KMS-11 (cell line): ENCODE measurements around the gene DCP2.

Source experiments
- H2AFZ ChIP-seq: fragments of 200-600 bp; sonication (generic); 2 replicates; pipeline ENCODE4 v1.6.1; 2016; ENCODE audit warnings: antibody characterized with exemption, mixed run types, low read depth
- H3K27ac ChIP-seq: fragments of 200-600 bp; sonication (generic); 2 replicates; pipeline ENCODE4 v1.6.1; 2016; ENCODE audit warnings: mild to moderate bottlenecking, mixed run types
- H3K27me3 ChIP-seq: fragments of 200-600 bp; sonication (generic); 2 replicates; pipeline ENCODE4 v1.6.1; 2017; ENCODE audit warnings: mild to moderate bottlenecking, low read depth, mixed run types, moderate library complexity; ENCODE audit not compliant: insufficient read depth
- H3K36me3 ChIP-seq: fragments of 200-600 bp; sonication (generic); 2 replicates; pipeline ENCODE4 v1.6.1; 2017; ENCODE audit warnings: mild to moderate bottlenecking, mixed run types; ENCODE audit not compliant: insufficient read depth
- H3K4me1 ChIP-seq: fragments of 200-600 bp; sonication (generic); 2 replicates; pipeline ENCODE4 v1.6.1; 2016; ENCODE audit warnings: mild to moderate bottlenecking, low read depth, mixed run types; ENCODE audit not compliant: poor library complexity, severe bottlenecking
- H3K4me2 ChIP-seq: fragments of 200-600 bp; sonication (generic); 2 replicates; pipeline ENCODE4 v1.7.0; 2016; ENCODE audit warnings: mild to moderate bottlenecking, mixed run types
- H3K4me3 ChIP-seq: fragments of 200-600 bp; sonication (generic); IDR thresholded peaks from 2 replicates; pipeline ENCODE4 v1.6.1; 2017; ENCODE audit warnings: low read depth, low read length, mixed read lengths; ENCODE audit not compliant: insufficient read depth
- H3K79me2 ChIP-seq: fragments of 200-600 bp; sonication (generic); 2 replicates; pipeline ENCODE4 v1.6.1; 2016; ENCODE audit warnings: low read depth, mixed run types; ENCODE audit not compliant: insufficient read depth
- H3K9ac ChIP-seq: fragments of 200-600 bp; sonication (generic); 2 replicates; pipeline ENCODE4 v1.6.1; 2016; ENCODE audit warnings: mild to moderate bottlenecking, mixed run types
- H4K20me1 ChIP-seq: fragments of 200-600 bp; sonication (generic); 2 replicates; pipeline ENCODE4 v1.6.1; 2016; ENCODE audit warnings: mild to moderate bottlenecking, mixed run types; ENCODE audit not compliant: insufficient read depth
- TF ChIP-seq, protein P1 (sequence below): fragments of 200-600 bp; sonication (generic); conservative IDR thresholded peaks from 2 replicates; pipeline ENCODE4 v1.6.1; 2017; ENCODE audit warnings: low read depth, mild to moderate bottlenecking, antibody characterized with exemption, low read length, moderate library complexity, mixed read lengths

Gene DCP2

DNA sequence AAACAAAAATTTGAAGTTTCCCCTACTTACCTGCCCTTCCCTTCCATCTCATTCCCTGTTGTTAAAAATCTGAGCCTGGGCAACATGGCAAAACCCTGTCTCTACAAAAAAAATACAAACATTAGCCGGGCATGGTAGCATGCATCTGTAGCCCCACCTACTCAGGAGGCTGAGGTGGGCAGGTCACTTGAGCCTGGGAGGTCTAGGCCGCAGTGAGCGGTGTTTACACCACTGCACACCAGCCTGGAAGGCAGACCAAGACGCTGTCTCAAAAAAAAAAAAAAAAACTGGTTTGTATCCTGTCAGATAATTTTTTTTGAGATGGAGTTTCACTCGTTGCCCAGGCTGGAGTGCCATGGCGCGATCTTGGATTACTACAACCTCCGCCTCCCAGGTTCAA, 38.3 kb upstream of the DCP2 start:
- H3K27me3 ChIP-seq = no peaks in the 10 kb centered on the region
- H4K20me1 ChIP-seq = no peaks in the 10 kb centered on the region
- H2AFZ ChIP-seq = no peak overlapping the region
- H3K4me2 ChIP-seq = no peak overlapping the region
- no peak overlapping the region for H3K27ac ChIP-seq
- TF ChIP-seq, protein P1, sequence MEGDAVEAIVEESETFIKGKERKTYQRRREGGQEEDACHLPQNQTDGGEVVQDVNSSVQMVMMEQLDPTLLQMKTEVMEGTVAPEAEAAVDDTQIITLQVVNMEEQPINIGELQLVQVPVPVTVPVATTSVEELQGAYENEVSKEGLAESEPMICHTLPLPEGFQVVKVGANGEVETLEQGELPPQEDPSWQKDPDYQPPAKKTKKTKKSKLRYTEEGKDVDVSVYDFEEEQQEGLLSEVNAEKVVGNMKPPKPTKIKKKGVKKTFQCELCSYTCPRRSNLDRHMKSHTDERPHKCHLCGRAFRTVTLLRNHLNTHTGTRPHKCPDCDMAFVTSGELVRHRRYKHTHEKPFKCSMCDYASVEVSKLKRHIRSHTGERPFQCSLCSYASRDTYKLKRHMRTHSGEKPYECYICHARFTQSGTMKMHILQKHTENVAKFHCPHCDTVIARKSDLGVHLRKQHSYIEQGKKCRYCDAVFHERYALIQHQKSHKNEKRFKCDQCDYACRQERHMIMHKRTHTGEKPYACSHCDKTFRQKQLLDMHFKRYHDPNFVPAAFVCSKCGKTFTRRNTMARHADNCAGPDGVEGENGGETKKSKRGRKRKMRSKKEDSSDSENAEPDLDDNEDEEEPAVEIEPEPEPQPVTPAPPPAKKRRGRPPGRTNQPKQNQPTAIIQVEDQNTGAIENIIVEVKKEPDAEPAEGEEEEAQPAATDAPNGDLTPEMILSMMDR = no peak
- H3K4me3 ChIP-seq = no peak overlapping the region
- H3K9ac ChIP-seq = no peak overlapping the region
- no peaks in the 10 kb centered on the region for H3K36me3 ChIP-seq
- H3K4me1 ChIP-seq = no peaks in the 10 kb centered on the region
- no peaks in the 10 kb centered on the region for H3K79me2 ChIP-seq

DNA sequence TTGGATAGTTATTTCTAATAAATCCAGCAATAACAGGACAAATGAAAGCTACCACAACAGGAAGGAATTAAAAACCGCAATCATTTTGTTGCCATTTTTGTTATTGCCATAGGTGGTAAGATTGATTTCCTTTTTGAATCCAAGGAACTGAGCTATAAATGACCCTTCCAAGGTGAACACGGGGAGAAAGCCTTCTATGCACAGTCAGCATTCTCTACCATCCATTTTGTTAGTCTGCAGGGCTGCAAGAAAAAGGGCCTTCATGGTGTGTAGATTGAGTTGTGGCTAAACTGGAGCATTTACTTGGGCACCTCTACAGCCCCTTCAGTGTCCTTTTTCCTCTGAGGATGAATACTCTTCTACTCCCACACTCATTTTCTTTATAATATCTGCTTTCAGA, 35.9 kb upstream of the DCP2 start:
- TF ChIP-seq, protein P1 = no peak
- no peak overlapping the region for H3K4me3 ChIP-seq
- H3K4me2 ChIP-seq = no peak overlapping the region
- no peaks in the 10 kb centered on the region for H3K27me3 ChIP-seq
- no peaks in the 10 kb centered on the region for H3K4me1 ChIP-seq
- no peak overlapping the region for H3K9ac ChIP-seq
- H3K79me2 ChIP-seq = no peaks in the 10 kb centered on the region
- no peak overlapping the region for H2AFZ ChIP-seq
- no peak overlapping the region for H3K27ac ChIP-seq
- no peaks in the 10 kb centered on the region for H4K20me1 ChIP-seq
- no peaks in the 10 kb centered on the region for H3K36me3 ChIP-seq

DNA sequence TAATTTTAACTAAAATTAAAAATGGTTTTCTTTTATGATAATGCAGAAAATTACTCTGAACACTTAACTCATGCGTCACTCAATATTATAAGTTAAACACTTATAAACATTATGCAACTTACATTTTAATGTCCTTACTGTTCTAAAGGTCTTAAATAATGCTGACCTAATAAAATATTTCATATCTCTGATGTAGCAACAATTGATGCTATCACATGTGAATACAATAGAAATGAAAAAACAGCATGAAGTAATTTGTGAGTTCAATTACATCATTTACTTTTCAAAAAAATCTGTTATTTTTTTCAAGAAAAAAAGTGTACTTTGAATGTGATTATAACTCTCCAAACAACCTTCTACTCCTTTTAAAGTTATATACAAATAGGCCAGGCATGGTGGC, 28.1 kb upstream of the DCP2 start:
- Histone ChIP-seq H3K4me1 (no peaks in the 10 kb centered on the region), H3K27me3 (no peaks in the 10 kb centered on the region), H3K36me3 (no peaks in the 10 kb centered on the region), H3K27ac (no peak overlapping the region), H2AFZ (no peak overlapping the region), H3K4me3 (no peak overlapping the region), H3K4me2 (no peak overlapping the region), H3K79me2 (no peaks in the 10 kb centered on the region), H3K9ac (no peak overlapping the region), H4K20me1 (no peaks in the 10 kb centered on the region)
- TF ChIP-seq, protein P1 = no peak

DNA sequence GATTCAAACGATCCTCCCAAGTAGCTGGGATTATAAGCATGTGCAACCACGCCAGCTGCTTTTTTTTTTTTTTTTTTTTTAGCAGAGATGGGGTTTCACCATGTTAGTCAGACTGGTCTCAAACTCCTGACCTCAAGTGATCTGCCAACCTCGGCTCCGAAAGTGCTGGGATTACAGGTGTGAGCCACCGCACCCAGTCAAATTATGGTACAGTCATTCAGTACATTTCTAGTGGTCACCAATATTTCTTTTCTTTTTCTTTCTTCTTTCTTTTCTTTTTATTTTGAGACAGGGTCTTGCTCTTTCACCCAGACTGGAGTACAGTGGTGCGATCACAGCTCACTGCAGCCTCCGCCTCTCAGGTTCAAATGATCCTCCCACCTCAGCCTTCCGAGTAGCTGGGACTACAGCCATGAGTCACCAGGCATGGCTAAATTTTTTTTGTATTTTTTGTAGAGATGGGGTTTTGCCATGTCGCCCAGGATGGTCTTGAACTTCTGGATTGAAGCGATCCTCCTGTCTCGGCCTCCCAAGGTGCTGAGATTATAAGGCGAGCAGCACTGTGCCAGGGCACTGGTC, 25.4 kb upstream of the DCP2 start:
- Histone ChIP-seq H3K27ac (no peak overlapping the region), H4K20me1 (no peaks in the 10 kb centered on the region), H3K9ac (no peak overlapping the region), H3K36me3 (no peaks in the 10 kb centered on the region), H3K27me3 (no peaks in the 10 kb centered on the region), H3K4me1 (no peaks in the 10 kb centered on the region), H3K79me2 (no peaks in the 10 kb centered on the region), H2AFZ (no peak overlapping the region), H3K4me3 (no peak overlapping the region), H3K4me2 (no peak overlapping the region)
- TF ChIP-seq, protein P1 = no peak

DNA sequence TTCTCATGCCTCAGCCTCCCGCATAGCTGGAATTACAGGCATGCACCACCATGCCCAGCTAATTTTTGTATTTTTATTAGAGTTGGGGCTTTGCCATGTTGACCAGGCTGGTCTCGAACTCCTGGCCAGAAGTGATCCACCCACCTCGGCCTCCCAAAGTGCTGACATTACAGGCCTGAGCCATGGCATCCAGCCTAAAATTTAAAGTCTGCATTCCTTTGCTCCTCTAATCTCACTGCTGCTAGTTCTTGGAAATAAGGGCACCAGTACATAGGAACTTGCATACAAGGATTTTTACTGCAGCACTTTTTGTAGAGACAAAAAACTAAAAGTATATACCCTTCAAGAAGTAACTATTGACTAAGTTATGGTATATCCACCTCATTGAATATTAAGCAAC, 20.0 kb upstream of the DCP2 start:
- Histone ChIP-seq H3K4me1 (no peaks in the 10 kb centered on the region), H4K20me1 (no peaks in the 10 kb centered on the region), H3K9ac (no peak overlapping the region), H3K27me3 (no peaks in the 10 kb centered on the region), H3K4me2 (no peak overlapping the region), H3K79me2 (no peaks in the 10 kb centered on the region), H2AFZ (no peak overlapping the region), H3K4me3 (no peak overlapping the region), H3K27ac (no peak overlapping the region), H3K36me3 (no peaks in the 10 kb centered on the region)
- TF ChIP-seq, protein P1 = no peak
